HS-27A (cell line): ENCODE measurements around the gene SIRT2.
"Not testable (repeated sequence)": the region's sequence is repeated elsewhere in the genome, so short reads cannot be mapped to it uniquely, and the experiment has no call there.

Experiments used
- DNase-seq: peaks from one replicate; pipeline ENCODE4 v3.0.0-alpha.2; 2012; ENCODE audit warnings: low read depth, missing footprints

Gene SIRT2

DNA sequence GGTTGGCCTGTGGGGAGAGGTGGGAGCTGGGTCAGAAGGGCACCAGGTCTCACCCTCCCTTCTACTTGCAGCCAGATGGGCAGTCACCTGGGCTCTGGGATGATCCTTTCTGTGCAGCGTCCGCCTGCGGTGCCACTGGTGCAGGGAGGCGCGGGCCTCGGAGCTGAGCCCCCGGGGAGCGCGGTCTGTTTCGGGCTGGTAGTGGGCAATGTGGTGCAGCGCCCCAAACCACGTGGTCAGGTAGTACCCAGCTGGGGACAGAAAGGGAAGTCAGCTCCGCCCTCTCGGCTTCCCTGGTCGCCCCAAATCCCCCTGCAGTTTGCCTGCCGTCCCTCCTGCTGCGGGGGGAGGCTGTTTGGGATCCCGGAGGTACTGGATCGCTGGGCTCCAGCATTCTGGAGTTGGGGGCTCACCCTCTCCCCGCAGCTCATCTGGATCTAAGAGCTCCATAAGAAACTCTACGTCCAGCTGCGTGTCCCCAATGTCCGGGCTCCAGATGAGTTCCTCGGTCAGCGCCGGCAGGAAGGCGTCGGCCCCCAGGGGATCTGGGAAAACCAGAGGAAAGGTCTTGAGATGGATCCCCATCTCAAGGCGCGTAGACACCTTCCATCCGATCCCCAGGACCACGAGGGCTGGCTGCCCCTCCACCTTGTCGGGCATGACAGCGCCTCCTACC lies 30.1 kb downstream of the SIRT2 start:
- DNase-seq, result no peak

DNA sequence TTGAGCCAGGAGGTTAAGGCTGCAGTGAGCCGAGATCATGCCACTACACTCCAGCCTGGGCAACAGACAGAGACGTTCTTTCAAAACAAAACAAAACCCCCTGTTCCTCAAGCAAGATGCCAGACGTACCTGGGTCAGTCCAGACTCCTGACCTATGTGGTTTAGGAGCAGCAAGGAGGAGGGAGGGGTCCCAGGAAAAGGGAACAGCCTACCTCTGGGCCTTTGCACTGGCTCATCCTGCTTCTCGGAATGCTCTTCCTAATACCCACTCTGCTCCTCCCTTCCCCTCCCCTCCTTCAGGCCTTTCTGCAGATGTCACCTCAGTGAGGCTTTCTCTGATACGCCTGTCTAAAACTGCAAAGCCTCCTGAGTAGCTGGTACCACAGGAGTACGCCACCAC lies 30.9 kb downstream of the SIRT2 start:
- no peak for DNase-seq

DNA sequence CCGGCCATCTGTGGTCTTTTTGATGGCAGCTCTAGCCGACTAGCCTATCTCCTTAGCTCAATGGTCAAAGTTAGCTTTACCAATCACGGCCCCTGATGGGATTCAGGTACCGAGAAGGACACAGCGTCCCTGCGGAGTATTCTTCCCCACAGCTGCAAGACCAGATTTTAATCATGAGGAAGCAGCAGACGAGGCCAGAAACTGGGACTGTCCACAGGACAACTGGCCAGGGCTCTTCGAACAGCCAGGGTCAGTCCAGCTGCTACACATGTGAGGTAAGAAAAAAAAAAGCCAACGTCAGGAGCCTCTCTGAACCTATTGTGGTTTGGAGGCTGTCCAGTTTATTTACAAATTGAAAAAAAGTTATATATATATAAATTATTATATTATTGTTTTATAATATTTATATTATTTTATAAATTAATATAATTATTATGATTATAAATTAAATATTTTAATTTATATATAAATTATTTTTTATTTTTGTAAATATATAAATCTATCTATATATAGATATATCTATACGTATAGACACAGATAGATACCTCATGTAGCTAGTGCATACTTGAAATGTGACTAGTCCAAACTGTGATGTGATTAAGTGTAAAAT lies 32.1 kb downstream of the SIRT2 start:
- no peak for DNase-seq

DNA sequence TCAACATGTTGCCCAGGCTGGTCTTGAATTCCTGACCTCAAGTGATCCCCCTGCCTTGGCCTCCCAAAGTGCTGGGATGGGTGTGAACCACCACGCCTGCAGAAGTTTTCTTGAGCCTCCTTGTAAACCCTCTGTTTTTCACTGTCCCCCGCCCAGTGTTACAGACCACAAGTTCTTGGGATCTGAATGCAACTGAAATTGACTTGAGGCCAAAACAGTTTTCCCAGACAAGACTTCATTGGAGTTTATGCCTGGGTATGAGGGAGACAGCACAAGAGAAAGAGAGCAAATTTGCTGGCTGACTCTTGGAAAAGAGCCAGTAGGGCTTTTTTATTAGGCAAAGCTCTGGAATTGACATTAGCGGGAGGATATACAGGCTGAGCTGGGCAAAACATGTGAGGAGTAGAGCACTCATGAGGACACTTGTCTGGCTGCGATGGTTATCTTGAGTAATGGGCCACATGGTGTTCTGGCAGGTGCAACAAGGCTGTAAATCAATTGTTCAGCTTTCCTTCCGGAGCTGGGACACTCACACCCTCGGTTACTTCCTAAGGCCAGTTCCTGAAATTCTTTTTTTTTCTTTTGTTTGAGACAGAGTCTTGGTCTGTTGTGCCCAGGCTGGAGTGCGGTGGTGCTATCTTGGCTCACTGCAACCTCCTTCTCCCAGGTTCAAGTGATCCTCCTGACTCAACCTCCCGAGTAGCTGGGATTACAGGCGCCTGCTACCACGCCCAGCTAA lies 36.9 kb downstream of the SIRT2 start:
- no peak for DNase-seq

GRCh38 chr19:38861368-38861767 lies 38.0 kb downstream of the SIRT2 start:
- no peak for DNase-seq

GRCh38 chr19:38859631-38860204 lies 39.7 kb downstream of the SIRT2 start:
- not testable (repeated sequence) for DNase-seq

DNA sequence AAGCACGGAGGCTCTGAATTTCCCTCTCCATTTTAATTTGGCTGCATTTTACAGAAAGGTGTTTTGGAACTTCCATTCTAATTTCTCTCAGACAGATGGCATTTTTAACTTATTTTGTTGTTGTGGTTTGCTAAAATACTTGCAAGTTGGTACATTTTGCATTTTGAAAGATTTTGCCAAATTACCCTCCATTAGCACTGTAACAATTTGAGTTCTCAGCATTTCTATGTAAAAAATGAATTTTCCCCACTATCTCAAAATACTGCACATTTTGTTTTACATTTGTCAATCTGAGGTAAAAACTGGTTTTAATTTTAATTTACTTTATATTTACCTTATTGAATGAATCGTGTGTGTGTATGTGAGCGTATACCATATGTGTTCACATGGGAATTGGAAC lies 42.6 kb downstream of the SIRT2 start:
- DNase-seq, result no peak

DNA sequence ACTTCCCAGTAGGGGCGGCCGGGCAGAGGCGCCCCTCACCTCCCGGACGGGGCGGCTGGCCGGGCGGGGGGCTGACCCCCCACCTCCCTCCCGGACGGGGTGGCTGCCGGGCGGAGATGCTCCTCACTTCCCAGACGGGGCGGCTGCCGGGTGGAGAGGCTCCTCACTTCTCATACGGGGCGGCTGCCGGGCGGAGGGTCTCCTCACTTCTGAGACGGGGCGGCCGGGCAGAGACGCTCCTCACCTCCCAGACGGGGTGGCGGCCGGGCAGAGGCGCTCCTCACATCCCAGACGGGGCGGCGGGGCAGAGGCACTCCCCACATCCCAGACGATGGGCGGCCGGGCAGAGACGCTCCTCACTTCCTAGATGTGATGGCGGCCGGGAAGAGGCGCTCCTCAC lies 43.7 kb downstream of the SIRT2 start:
- DNase-seq, result not testable (repeated sequence)

- DNase-seq, result not testable (repeated sequence)
These were observed 44.5 kb downstream of the SIRT2 start for GRCh38 chr19:38854961-38855360.

DNA sequence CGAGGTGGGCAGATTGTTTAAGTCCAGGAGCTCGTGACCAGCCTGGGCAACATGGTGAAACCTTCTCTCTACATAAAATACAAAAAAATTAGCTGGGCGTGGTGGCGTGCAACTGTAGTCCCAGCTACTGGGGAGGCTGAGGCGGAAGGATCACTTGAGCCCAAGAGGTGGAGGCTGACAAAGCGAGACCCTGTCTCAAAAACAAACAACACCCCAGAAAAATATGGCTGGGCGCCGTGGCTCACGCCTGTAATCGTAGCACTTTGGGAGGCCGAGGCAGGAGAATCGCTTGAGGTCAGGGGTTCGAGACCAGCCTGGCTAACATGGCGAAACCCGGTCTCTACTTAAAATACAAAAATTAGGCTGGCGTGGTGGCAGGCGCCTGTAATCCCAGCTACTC lies 46.2 kb downstream of the SIRT2 start:
- no peak for DNase-seq

DNA sequence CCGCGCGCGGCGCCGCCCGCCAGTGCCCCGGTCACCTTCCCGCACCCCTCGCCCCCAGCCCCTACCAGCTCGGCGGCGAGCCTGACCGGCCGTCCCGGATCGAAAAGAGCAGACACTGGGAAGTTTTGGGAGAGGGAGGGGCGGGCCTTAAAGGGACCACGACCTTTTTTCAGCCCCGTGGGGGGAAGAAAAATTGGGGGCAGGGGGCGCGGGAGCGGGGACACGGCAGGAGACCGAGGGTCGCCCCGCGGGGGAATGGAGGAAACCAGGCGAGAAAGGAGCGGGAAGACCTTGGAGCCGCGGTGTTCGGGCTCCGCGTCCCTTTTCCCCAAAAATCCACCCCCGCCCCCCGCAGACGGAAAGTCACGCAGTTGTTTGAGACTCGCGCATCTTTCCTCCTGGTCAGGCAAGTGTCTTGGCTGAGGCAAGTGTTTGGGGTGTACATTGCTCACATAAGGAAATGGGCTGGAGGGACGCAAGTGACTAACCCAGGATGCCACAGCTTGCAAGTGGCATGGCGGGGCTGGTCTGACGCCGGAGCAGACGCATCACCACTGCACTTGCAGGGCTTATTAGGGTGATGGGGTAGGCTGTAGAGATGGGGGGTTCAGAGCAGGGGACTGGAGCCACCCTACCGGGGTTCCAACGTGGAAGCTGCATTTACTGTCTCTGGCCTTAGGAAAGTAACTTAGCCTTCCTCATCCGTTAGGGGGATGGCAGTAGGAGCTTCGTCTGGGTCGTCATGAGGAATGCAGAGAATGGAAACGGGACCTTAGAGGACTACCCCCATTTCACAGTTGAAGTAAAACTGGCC lies 47.0 kb downstream of the SIRT2 start:
- DNase-seq, result peak; percentile 64

DNA sequence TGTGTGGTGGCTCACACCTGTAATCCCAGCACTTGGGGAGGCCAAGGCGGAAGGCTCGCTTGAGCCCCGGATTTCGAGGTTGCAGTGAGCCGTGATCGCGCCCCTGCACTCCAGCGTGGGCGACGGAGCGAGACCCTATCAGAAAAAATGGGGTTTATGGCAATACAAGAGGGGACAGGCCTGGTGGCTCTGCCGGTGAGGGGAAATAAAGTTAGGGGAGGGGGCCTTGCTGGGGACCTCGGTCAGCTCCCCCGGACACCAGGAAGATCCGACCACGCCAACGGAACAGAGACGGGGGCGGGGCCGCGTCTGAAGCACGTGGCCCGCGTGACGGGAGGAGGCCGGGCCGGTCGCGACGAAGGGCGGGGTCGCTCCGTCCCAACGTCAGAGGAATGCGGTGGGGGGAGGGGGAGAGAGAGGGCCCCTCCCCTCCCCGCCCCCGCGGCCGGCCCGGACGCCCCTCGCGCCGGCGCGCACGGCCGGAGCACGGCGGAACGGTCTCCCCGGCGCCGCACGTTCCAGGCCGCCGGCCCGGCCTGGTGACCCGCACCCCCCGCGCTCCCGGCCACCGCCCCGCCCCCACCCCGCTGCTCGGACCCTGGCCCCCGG lies 47.7 kb downstream of the SIRT2 start:
- DNase-seq, result peak; percentile 88

DNA sequence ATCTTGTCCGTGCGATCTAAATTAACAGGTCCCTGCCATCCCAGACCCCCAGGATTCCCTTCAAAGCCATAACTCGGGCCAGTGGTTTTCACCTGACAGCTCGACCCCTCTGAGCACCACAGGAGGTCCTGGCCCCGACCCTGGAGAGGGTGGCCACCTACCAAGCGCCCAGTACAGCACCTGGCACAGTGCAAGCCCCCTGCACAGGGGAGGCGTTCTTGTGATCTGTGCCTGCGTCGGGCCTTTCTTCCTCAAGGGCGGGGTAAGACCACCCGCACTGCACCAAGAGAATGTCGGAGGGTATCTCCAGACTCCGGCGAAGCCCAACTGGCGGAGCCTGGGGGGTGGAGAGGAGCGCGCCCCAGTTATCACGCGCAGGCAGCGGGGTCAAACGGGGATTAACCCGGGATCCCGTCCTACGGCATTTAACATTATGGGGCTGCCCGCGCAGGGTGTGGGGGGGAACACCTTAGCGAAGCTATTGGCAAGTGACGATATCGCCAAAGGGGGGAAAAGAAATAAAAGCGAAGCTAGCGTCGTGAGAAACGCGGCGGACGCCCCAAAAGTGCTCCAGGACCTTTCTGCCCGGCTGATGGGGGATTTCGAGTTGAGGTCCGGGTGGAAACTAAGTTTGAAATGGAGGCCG lies 48.3 kb downstream of the SIRT2 start:
- no peak for DNase-seq

DNA sequence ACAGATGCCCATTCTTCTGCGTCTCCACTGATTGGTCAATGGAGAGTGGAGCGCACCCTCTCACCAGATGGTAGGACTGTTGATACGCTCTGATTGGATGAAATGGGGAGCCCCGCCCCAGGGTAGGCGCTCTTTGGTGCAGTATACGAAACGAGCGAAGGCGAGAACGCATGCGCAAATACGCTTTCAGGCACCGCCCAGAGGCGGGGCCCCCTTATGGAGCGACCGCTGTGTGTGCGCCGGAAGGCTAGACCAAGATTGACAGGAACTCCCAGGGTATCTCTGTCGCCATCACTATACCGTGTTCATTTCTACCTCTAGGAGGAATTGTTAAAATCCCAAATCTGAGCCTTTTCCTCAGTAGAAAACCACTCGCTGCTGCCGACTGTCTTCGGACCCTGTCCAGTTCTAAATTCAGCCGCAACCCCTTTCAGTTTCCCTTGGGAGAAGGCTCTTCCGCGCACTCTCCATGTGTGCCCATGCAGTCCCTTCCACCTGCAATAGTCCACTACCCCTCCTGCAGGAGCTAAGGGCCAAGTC lies 48.9 kb downstream of the SIRT2 start:
- no peak for DNase-seq

DNA sequence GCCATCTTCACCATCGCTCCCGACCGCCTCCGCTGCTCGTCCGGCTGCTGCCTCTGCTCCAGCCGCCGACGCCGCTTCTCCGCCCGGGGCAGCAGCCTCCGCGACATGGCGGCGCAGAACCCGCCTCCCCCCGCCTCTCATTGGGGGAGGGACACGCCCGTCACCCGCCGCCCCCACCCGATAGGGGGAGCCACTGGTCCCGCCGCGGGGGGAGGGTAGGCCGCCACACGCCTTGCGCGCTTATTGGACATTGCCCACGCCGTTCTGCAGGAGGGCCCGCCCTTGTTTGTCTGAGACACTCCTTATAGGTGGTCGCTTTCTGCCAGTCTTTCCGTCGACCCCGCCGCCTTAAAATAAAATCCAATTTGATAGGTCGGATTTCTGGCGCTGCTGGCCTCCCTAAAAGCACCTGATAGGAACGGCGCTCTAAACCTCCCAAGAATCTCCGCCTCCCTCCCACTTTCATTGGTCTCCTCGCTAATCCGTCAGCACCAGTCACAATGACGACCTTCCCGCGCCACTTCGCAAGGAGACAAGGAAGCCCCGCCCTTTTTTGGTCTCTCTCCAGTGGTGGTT lies 49.5 kb downstream of the SIRT2 start, which contains the start of gene HNRNPL:
Gene HNRNPL, minus strand, starts transcription at position 127 of the 576 bp plus-strand sequence. Its CDS starts 20 bp downstream, at position 107.
- DNase-seq, result peak; percentile 100

DNA sequence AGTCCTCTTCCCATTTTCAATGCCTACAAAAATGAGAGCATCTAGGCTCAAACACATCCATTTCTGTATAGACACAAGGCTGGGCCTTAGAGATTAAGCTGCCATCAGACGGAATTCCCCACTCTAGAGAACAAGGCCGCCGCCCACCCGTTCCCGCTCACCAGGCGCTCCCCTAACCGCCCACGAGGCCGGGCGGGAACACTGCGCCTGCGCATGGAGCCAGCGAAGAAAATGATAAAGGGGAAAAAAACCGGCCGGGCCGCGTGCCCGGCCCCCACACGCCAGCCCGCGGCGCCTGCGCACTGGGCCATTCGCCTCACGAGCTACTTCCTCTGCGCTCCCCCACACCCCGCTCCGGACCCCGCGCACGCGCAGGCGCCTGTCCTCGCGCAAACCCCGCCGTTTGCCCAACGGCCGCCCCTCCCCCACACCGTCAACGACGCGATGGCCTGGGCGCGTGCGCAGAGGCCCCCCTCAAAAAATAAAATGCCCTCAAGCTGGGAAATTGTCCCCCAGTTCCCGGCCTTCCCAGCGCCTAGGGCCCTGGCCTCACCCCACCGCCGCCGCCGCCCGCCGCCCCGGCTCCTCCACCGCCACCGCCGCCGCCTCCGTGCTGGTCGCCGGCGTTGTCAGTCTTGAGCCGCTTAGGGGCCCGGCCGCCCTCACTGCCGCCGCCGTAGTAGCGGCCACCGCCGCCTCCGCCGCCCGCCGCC lies 50.1 kb downstream of the SIRT2 start:
- peak; percentile 97 for DNase-seq

DNA sequence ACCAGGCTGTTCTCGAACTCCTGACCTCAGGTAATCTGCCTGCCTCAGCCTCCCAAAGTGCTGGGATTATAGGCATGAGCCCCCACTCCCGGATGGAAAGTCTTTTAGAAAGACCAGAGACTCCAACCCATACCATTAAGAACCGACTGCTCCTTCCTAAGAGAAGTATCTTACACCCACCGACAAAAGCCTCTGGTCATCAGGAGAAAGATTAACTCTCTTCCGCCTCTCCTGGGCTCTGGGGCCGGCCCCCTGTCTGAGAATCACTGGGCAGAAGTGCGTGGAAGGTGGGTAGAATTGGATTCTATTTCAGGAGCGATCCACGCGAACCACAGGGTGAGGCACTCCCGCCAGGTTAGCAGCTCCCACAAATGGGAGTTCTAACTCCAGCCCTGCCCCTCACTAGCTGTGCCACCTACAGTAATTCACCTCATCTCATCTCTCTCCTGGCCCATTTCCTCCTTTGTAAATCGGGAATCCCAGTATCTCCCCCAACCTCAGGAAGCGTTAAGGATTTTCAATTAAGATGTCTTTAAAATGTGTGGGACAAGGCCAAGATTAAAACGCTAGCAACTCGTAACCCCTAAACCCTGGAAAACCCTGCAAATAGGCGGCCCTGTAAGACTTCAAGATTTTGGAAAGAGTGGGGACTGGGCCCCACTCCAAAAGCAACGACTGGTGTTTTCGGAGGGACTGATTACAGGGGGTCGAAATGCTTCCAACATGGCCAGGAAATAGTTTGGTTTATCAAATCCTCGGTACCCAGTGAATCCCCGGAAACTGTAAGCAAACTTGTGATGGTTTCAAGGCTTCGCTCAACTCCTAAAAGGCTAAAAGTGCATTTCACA lies 50.9 kb downstream of the SIRT2 start:
- DNase-seq, result no peak

DNA sequence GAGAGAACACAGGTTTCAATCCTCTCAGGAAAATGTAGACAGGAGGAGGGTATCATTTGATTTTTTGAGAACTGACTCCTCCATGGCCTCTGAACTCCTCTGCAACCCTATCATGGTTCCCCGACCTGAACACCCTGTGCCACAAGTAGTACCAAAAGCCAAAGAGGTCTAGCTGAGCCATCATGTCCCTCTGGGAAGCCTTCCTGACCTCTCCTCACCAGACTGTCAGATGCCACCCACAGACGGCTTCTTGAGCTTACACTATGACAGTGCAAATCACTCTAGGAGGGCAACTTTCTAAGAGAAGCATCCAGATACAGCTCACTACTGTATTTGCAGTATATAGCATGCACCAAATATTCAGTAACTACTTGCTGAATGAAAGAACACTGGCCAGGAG lies 53.3 kb downstream of the SIRT2 start:
- DNase-seq, result no peak
